SK-N-DZ (cell line): ENCODE data around the gene CAPN12.

Source experiments
- DNase-seq: peaks from one replicate; pipeline ENCODE4 v3.0.0-alpha.2; 2015; ENCODE audit warnings: low spot score

Gene CAPN12

DNA sequence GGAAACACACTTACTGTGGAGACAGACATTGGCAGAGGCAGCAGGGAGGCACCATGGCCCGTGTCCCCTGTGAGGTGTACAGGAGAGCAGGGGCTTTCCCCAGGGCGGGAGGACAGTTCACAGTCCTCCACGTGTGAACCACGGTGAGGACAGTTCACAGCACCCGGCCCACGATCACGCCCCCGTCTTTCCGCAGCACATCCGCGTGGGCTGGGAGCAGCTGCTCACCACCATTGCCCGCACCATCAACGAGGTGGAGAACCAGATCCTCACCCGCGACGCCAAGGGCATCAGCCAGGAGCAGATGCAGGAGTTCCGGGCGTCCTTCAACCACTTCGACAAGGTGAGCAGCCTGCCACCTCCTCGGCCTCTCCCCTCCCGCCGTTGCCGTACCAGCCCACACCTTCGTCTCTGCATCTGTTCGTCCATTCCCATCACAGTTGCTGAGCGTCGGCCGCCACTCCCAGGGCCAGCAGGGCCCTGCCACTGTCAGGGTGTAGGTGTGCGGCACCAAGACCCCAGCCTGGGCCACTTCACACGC is 17.4 kb downstream of the CAPN12 start:
- DNase-seq = no peak

- DNase-seq = no peak
Measured at GRCh38 chr19:38726284-38726673, 18.0 kb downstream of the CAPN12 start.

DNA sequence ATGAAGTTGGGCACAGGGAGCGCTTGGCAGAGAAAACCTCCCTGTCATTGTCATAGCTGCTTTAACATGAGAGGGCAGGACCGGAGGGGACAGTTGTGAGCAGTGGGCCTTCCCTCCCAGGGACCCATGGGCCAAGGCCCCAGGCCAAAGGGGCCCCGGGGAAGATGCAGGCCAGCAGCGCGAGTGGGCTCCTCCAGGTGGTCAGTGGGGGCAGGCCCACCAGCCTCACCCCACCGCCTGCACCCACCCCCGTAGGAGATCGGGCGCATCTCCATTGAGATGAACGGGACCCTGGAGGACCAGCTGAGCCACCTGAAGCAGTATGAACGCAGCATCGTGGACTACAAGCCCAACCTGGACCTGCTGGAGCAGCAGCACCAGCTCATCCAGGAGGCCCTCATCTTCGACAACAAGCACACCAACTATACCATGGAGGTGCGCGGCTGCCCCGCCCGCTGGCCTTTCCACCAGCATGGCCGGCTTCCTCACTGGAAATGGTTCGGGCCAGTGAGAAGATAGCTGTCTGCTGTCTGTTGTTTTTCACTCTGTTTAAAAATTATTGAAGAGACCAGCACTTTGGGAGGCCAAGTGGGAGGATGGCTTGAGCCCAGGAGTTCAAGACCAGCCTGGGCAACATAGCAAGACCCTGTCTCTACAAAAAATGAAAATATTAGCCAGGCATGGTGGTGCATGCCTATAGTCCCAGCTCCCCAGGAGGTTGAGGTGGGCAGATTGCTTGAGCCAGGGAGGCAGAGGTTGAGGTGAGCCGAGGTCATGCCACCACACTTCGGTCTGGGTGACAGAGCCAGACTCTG is 18.6 kb downstream of the CAPN12 start:
- no peak for DNase-seq

GRCh38 chr19:38723990-38724854 is 20.1 kb downstream of the CAPN12 start:
- DNase-seq = no peak

DNA sequence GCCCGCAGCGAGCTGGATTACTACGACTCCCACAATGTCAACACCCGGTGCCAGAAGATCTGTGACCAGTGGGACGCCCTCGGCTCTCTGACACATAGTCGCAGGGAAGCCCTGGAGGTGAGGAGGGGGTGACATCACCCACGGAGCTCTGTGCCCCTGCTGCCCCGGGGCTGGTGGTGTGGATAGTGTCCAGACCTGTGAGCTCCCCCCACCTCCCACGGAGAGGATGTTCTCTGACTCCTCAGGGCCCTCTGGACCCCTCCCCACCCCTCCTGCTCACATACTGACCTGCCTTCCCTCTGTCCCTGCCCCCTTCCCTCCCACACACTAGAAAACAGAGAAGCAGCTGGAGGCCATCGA is 20.7 kb downstream of the CAPN12 start:
- no peak for DNase-seq

GRCh38 chr19:38722947-38723605 is 21.2 kb downstream of the CAPN12 start:
- no peak for DNase-seq

- DNase-seq = no peak
Measured at GRCh38 chr19:38721979-38722773, 22.1 kb downstream of the CAPN12 start.

DNA sequence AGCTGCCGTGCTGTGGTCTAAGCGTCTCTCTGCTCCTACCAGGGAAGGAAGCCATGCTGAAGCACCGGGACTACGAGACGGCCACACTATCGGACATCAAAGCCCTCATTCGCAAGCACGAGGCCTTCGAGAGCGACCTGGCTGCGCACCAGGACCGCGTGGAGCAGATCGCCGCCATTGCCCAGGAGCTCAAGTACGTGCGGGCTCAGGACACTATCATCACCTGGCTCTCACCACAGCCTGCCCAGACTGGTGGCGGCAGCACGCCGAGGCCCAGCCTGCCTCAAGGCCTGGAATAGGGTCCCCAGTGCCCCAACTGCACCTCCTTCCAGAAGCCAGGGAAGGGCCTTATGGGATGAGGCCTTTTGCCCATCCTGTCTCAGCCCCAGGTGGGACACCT is 22.8 kb downstream of the CAPN12 start:
- DNase-seq = no peak

- DNase-seq = no peak
Measured at GRCh38 chr19:38720559-38721236, 23.6 kb downstream of the CAPN12 start.

DNA sequence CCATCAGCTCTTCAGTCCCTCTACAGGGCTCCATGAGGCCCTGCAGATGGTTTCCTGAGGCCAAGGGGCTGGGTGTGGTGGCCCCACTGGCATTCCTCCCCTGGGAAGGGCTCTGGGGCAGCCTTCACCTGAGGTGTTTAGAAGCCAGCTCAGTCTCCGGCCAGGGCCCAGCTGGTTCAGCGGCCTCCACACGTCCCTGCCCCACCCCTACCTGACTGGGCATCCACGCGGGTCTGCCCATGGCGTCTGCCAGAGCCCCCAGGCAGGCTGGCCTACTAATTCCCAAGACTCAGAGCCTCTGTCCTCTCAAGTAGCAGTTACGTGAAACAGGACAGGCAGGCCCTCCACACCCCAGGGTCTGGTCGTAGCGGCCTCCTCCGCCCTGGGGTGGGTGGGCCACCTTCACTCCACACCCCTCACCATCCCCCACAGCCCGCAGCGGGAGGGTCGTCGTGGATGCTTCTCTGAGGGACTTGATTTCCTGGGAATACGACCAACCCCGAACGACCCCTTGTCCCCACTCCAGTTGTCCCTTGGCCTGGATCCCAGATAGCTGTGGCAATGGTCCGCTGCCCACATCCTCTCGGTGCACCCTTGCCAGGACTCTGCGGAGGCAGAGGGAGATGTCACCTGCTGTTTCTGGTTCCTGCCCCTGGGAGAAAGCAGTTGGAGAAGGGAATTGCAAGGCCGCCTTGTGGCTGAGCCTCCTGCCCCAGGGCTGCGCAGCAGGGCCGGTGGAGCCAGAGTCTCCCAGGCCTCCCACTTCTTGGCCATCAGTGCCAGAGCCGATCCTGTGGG is 24.3 kb downstream of the CAPN12 start:
- no peak for DNase-seq

- no peak for DNase-seq
Measured at GRCh38 chr19:38718747-38719543, 25.3 kb downstream of the CAPN12 start.

DNA sequence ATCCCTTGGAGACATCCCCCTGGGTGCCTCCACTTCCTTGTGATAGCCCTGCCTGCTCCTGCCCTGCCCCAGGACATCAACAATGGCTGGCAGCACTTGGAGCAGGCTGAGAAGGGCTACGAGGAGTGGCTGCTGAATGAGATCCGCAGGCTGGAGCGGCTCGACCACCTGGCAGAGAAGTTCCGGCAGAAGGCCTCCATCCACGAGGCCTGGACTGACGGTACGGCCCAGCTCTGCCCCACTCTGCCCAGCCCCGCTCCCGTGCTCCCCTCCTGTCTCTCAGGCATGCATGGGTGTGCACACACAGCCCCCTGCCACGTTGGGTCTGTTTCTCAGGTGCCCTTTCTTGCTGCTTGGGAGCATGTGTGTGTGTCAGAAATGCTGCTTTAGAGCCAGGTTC is 26.4 kb downstream of the CAPN12 start:
- no peak for DNase-seq

- no peak for DNase-seq
Measured at GRCh38 chr19:38717051-38717450, 27.2 kb downstream of the CAPN12 start.

DNA sequence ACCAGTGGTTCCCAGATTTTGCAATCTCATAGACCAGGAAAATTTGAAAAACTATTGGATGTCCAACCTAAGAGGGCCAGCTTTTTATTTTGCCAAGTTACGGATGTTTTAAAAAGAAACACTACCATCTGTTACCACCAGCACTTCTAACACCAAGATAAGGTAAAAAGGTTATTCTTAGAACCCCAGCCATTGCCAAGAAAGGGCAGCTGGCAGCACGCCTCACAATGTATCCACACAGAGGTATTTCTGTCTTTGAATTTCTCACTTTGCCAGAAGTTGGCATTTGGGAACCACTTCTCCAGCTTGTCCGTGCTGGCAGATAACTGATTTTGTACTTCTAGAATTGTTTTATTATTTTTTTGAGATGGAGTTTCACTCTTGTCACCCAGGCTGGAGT is 28.7 kb downstream of the CAPN12 start:
- no peak for DNase-seq

DNA sequence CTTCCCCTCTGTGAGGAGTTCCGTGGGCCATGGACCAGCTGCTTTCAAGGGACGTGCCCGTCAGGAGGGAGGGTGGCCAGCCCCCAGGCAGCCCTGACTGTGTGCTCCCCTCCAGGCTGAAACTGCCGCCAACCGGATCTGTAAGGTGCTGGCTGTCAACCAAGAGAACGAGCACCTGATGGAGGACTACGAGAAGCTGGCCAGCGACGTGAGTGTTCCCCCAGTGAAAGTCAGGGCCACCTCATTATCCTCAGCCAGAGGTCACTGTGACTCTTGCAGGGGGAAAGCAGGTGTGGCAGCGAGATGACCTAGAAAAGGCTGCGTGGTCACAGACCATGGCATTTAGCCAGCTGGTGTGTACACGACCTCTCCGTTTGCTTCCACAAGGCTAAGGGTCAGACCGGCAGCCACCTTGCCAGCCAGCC is 29.9 kb downstream of the CAPN12 start:
- DNase-seq = no peak

- no peak for DNase-seq
Measured at GRCh38 chr19:38713865-38714264, 30.4 kb downstream of the CAPN12 start.

- no peak for DNase-seq
Measured at GRCh38 chr19:38713227-38713649, 31.0 kb downstream of the CAPN12 start.

- DNase-seq = no peak
Measured at GRCh38 chr19:38712161-38712748, 32.0 kb downstream of the CAPN12 start.
